ENCODE measurements around the gene ILKAP.

DNA sequence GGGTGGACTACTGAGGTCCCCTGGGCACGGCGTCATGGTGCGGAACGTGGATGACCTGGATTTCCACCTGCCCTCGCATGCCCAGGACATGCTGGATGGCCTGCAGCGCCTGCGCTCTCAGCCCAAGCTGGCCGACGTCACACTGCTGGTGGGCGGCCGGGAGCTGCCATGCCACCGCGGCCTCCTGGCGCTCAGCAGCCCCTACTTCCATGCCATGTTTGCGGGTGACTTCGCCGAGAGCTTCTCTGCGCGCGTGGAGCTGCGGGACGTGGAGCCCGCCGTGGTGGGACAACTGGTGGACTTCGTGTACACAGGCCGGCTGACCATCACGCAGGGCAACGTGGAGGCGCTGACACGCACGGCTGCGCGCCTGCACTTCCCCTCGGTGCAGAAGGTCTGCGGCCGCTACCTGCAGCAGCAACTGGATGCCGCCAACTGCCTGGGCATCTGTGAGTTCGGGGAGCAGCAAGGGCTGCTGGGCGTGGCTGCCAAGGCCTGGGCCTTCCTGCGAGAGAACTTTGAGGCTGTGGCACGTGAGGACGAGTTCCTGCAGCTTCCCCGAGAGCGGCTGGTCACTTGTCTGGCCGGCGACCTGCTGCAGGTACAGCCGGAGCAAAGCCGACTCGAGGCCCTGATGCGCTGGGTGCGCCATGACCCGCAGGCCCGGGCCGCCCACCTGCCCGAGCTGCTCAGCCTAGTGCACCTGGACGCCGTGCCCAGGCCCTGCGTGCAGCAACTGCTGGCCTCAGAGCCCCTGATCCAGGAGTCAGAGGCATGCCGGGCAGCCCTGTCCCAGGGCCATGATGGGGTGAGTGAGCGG lies 62.6 kb downstream of the ILKAP start:
- no peak for TF ChIP-seq CTCF (IDR thresholded peaks at IDR 0.05; ENCODE audit: insufficient read depth, low read length)
- TF ChIP-seq POLR2AphosphoS5 (IDR thresholded peaks at IDR 0.05; ENCODE audit: low read depth) = no peak
- no peak for TF ChIP-seq SPI1 (IDR thresholded peaks at IDR 0.05; ENCODE audit: borderline replicate concordance, low read depth)
